Astrocyte (in vitro differentiated cells and primary cell): ENCODE results near the gene SMARCD1.

ENCODE experiments used
- EZH2 ChIP-seq: IDR thresholded peaks from 2 replicates; pipeline ENCODE4 v1.6.1; 2012; ENCODE audit warnings: mild to moderate bottlenecking, low read length, inconsistent platforms; ENCODE audit not compliant: insufficient read depth
- TF ChIP-seq, protein P1 (sequence below): IDR thresholded peaks from 2 replicates; pipeline ENCODE4 v1.5.1; 2011; ENCODE audit warnings: low read depth, mild to moderate bottlenecking, inconsistent platforms, low read length, moderate library complexity; ENCODE audit not compliant: insufficient read depth

DNA sequence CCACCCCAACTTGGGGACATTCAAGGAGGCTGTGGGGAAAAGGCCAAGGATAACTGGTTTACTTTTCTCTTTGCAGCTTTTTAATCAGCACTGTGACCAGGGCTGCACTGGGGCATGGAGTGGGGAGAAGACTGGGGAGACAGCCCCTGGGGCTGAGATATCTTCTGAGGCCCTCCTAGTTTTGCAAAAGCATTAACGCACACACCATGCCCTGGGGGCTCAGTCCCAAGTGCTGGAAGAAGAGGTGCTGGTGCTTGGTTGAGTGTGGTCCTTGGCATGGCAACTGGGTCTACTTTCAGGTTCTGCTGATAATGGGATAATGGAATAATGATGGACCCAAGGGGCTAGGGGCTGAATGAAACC is 9.4 kb upstream of the SMARCD1 start:
- no peak for TF ChIP-seq EZH2
- TF ChIP-seq, protein P1, sequence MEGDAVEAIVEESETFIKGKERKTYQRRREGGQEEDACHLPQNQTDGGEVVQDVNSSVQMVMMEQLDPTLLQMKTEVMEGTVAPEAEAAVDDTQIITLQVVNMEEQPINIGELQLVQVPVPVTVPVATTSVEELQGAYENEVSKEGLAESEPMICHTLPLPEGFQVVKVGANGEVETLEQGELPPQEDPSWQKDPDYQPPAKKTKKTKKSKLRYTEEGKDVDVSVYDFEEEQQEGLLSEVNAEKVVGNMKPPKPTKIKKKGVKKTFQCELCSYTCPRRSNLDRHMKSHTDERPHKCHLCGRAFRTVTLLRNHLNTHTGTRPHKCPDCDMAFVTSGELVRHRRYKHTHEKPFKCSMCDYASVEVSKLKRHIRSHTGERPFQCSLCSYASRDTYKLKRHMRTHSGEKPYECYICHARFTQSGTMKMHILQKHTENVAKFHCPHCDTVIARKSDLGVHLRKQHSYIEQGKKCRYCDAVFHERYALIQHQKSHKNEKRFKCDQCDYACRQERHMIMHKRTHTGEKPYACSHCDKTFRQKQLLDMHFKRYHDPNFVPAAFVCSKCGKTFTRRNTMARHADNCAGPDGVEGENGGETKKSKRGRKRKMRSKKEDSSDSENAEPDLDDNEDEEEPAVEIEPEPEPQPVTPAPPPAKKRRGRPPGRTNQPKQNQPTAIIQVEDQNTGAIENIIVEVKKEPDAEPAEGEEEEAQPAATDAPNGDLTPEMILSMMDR: no peak
